Activated T-helper 1 cell treated with Interleukin-2 at 50 U/mL for 16 hours (primary cell): ENCODE results near the gene SLC22A17.

Experiments
- DNase-seq: peaks from one replicate; pipeline ENCODE4 v3.0.0-alpha.2; 2020; ENCODE audit warnings: low read depth

Gene SLC22A17

GRCh38 chr14:23361763-23362162 lies 9.1 kb upstream of the SLC22A17 start:
- no peak for DNase-seq

DNA sequence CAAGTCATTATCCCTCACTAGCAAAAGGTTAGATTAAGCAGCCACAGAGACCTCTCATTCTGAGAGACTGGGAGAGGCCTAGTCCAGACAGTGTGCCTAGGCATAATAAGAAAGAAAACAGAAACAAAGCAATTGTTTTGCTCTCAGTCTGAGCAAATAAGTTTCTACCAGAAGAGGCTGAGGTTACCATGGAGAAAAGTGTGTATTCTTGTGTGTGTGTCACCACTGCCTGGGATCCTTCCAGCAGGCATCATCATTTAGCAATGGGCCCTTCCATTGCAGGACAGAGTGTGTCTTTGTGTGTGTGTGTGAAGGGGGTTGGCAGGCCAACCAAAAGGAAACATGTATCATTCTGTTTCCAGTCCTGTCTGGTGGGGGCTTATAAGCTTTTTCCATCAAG lies 8.6 kb upstream of the SLC22A17 start:
- DNase-seq = no peak

GRCh38 chr14:23360496-23360895 lies 7.8 kb upstream of the SLC22A17 start:
- DNase-seq = no peak

DNA sequence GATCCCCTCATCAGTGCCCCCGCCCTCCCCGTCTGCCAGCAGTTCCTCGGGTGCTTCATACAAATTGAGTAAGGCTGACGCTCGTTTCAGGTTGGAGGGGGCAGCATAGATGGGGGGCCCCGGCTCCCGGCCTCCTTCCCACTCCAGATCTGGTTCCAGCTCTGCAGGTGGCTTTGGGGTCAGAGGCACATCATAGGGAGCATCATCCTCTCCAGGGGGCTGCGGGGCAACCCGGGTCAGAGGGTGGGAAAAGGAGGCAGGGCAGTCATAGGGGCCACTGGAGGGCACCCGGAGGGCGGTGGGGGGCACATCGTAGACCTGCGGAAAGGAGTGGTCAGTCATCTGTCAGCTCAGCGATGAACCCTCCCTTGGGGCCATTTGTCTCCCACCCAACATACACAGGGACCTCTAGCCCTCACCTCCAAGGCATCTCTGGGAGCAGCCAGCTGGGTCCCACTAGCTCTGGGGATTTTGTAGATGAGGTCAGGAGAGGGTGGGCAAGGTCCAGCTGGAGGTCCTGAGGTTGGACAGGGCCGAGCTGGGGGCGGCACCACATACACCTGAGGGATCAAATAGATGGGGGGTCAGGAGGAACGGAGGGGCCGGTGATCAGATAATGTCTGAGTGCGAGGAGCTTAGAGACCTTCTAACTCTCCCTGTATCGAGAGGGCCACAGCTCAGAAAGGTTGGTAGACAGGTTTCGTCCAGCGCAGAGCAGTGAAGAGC lies 7.2 kb upstream of the SLC22A17 start:
- DNase-seq = no peak

- DNase-seq = no peak
These were observed 6.5 kb upstream of the SLC22A17 start for GRCh38 chr14:23359167-23359626.

GRCh38 chr14:23358553-23359166 lies 6.0 kb upstream of the SLC22A17 start:
- DNase-seq = no peak

DNA sequence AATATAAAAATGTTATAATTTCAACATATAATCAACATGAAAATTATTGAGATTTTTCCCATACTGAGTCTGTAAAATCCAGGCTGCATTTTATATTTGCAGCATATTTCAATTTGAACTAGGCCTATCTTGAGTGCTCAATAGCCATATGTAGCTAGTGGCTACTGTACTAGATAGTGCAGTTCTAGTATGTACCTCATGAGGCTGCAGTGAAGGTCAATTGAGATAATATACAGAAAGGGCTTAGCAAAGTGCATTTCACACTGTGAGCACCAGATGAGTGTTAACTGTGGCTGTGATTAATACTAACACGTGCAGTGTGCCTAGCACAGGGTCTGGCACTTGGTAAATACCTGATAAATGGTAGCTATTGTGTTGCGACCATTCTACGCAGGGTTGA lies 5.4 kb upstream of the SLC22A17 start:
- no peak for DNase-seq

DNA sequence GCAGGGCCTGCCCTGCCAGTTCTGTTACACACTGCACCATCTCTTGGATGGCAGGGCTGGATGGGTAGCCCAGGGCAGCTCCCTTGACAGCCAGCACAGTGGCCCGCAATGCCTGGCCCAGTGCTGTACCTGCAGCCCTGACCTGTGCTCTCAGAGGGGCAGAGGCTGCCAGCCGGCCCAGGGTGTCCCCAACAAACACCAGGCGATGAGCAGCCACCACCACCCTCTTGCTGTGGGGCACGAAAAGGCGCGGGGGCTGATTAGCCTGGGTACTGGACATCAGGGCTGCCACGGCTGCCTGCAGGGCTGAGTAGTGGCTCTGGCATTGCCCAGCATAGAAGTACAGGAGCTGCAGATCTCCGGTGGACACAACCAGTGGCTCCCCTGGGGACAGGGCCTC lies 4.6 kb upstream of the SLC22A17 start:
- no peak for DNase-seq

- no peak for DNase-seq
These were observed 4.0 kb upstream of the SLC22A17 start for GRCh38 chr14:23356662-23357061.

GRCh38 chr14:23355871-23356435 lies 3.3 kb upstream of the SLC22A17 start:
- no peak for DNase-seq

DNA sequence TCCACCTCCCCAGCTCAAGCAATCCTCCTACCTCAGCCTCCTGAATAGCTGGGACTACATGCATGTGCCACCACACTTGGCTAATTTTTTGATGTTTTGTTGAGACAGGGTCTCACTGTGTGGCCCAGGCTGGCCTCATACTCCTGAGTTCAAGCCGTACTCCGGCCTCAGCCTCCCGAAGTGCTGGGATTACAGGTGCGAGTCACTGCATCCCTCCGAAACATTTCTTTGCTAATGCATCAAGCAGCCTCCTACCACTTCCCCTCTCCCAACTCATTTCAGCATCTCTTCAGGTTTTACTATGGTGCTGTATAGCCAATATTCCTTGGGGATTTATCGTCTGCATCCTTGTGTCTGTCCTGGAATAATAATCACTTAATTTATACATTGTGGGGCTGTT lies 2.3 kb upstream of the SLC22A17 start:
- no peak for DNase-seq

- no peak for DNase-seq
These were observed 720 bp upstream of the SLC22A17 start for GRCh38 chr14:23353433-23353780.

GRCh38 chr14:23351681-23352505 lies 794 bp downstream of the SLC22A17 start:
- DNase-seq = no peak

DNA sequence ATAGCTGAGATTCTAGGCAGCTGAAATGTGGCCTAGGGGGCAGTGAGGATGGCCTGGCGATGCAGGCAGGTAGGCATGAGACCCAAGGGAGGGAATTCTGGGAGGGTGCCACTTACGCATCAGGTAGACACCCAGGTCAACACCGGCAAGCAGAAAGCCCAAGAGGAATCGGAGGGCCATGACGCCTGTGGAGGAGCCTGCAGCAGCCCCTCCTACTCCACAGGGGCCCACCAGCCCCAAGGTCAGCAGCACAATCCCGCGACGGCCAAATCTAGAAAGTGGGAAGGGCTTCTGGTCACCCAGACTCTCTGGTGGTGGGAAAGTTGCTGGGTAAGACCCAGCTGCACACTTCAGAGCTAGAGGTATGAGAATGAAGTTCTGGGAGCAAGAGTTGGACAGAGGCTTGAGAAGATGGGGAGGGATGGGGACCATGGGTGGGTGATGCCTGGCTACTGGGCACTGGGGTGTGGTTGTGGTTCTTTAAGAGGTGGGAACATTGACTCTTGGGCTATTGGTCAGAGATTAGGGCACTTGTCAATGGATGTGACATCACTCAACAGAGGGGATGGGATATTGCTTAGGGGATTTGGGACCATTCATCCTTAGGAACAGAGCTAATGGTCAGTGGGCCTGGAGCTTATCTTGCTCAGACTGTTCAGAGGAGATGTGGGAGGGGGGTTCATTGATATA lies 3.4 kb downstream of the SLC22A17 start:
- no peak for DNase-seq

DNA sequence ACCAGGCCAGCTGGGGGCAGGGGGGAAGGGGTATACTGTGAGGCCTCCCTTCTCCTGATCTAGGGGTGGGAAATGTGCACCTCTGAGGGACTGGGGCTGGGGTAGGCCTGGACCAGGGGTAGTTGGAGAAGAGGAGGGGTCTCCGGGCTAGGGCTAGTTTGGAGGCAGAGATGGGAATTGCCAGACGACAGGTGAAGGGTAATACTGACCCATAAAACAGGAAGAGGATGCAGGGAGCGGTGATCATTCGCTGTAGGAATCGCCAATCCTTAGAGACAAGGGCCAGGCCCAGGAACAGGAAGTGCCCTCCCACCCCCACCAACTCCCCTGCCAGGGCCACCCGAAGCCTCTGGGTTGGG lies 4.4 kb downstream of the SLC22A17 start:
- no peak for DNase-seq

DNA sequence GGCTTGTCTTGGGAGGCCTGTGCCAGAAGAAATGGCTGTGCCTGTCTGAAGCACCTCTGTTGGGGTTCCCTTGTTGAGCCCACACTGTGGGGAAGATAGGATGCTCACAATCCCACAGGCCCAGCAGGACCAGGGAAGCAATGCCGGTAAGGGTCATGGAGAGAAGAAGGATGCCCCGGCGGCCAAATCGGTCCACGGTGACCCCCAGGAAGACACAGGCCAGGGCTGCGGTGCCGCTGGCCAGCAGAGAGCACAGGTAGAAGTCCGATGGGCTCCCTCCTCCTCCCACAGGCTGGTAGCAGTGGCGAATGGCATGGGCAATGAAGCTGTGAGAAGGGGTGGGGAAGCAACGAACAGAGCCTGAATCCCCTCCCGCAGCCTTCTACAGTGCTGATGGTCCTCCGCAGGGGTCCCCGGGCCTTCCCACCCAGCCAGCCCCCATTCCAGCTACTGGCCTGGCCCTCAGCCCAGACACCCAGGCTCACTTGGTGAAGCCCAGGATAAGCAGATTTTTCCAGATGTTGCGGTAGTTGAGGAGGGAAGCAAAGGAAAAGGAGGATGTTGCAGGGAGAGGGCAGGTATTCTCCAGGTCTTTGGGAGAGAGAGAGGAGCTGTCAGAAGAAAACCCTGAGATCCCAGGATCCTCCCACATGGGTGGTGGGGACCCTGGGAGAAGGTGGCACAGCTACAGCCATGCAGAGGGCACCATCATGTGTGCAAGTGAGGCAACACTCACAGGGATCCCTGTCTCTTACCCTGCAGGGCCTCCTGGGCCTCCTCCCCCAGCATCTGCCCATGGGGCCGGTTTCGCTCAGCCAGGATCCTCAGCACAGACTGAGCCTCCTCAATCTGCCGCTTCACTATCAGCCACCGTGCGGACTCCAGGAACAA lies 5.0 kb downstream of the SLC22A17 start:
- no peak for DNase-seq

DNA sequence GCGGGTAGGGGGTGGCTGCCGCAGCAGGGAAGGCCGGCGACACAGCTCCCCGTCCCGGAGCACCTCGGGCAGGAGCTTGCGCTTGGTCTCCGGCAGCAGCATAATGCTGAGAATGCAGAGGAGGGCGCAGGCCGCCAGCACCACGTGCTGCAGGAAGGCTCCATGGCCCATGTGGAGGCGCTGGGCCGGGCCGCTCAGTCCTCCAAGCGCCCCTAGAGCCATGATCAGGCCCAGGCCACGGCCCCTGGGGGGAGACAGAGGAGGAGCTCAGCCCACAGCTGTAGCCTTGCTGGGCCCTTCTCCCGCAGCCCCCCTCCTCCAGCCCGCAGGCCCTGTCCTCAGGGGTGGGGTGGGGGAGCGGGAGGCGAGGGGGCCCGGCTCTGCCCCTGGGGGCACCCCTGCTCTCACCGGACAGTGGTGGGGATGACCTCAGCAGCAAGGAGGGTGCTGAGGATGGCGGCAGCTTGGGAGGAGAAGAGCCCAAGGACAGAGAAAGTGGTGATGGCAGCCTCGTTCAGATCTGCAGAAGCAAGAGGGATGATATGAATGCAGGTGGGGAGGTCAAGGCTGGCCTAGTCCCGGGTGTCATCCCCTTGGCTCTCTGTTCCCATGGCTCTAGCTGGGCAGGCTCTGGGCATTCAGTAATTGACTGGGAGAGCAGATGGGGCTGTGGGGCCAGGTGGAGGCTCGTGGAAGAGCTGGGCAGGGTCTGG lies 5.8 kb downstream of the SLC22A17 start:
- no peak for DNase-seq

DNA sequence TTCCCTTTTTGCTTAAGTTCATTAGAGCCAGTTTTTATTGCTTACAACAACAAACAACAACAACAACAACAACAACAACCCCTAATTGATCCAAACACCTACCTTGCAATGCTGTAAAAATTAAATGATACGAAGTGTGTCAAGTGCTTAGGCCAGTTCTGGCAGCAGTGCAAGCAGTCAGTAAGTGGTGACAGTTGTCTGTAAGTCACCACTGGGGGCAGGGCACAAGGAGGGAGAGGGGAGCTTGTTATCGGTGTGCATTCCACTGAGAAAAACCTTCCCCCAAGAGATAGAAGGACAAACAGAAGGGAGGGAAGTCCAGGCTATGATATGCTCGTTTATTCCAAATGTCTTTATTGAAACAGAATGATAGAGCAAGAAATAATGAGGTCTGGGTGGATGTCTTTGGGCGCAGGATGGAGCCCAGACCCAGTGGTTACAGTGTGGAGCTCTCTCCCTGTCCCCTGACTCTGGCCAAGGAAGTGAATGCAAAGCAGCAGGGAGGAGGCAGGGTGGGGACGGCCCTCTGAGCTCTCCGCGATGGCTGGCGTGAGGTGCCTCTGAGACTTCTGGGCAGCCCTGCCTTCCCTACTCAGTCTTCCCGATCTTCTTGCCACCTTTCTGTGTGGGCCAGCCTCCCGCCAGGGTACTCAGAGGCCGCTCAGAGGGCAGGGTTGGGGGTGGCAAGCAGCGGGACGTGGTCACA lies 6.5 kb downstream of the SLC22A17 start:
- DNase-seq = no peak

DNA sequence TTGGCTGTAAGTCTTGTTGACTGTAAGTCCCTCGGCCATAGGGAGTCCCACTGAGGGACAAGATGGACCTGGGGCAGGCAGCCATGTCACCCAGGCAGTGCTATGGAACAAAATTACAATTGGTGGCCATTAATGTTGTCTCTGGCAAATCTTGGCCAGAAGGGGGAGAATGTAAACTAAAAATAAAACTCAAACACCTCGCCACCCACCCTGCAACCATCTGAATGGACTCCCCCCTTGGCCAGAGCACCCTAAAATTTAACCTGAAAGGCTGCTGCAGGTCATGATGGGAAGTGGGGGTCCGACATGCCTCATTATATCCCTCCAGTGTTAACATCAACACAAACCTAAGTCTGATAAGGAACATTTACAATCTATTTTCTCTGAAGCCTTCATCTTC lies 8.2 kb downstream of the SLC22A17 start:
- no peak for DNase-seq
